ENCODE results near the gene STRN3.
"Not testable (repeated sequence)": the region's sequence is repeated elsewhere in the genome, so short reads cannot be mapped to it uniquely, and the experiment has no call there.

The STRN3 gene

GRCh38 chr14:30906752-30907658 is 119.2 kb downstream of the STRN3 start:
- peak; percentile 12 for DNase-seq

GRCh38 chr14:30903285-30904124 is 122.7 kb downstream of the STRN3 start:
- no peak for DNase-seq

DNA sequence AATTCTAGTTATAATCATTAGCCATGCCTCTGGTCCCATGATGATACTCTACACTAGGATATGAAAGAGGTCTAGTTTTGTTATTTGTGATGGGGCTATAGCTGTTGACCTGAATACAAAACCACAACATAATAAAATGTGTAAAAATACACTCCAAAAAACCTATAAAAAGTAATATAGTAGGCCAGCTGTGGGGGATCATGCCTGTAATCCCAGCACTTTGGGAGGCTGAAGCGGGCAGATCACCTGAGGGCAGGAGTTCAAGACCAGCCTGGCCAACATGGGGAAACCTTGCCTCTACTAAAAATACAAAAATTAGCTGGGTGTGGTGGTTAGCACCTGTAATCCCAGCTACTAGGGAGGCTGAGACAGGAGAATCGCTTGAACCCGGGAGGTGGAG is 129.1 kb downstream of the STRN3 start:
- not testable (repeated sequence) for DNase-seq

DNA sequence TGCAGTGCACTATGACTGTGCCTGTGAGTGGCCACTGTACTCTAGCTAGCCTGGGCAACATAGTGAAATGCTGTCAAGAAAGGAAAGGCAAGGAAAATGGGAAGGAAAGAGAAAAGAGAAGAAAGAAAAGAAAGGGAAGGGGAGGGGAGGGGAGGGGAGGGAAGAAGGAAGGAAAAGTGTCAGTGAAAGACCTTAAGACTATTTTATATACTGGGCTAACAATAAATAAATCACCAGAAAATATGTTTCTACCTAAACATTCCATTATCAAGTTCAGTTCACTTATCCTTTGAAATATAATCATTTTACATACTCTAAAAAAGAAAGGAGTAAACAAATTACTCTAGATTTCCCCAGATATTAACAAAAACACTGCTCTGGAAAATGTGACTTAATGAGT is 129.7 kb downstream of the STRN3 start:
- no peak for DNase-seq

GRCh38 chr14:30894923-30895515 is 131.2 kb downstream of the STRN3 start:
- DNase-seq, result no peak

DNA sequence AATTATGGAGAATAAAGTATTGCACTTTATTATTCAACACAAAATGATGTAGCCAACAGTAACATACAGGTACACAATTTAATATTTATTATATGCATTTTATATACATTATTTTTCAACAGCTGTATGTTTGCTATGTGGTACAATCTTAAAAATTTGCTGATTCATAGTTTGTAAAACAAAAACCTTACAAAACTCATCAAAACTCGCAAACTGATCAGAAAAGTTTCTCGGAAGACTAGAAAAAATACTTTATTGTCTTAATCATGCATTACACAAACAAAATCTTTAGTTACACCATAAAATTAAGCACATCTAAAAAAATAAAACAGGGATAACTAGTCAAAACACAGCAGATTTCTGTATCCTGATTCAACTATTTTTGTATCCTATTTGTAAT is 132.4 kb downstream of the STRN3 start:
- DNase-seq, result no peak

DNA sequence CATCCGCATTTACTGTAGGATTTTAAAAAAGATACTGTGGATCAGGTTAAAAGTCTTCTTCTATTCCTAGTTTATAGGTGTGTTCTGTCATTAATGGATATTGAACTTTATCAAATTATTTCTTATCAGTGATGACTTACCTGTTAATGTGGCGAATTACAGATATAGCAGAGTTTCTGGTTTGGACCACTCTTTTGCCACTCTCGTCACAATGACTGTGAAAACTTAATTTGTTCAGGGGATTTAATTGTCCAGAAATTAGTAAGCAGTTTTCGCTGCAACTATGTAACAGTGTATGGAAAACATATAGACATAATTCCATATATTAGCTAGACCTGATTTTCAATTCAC is 137.0 kb downstream of the STRN3 start:
- no peak for DNase-seq

GRCh38 chr14:30888480-30889243 is 137.5 kb downstream of the STRN3 start:
- DNase-seq, result no peak

DNA sequence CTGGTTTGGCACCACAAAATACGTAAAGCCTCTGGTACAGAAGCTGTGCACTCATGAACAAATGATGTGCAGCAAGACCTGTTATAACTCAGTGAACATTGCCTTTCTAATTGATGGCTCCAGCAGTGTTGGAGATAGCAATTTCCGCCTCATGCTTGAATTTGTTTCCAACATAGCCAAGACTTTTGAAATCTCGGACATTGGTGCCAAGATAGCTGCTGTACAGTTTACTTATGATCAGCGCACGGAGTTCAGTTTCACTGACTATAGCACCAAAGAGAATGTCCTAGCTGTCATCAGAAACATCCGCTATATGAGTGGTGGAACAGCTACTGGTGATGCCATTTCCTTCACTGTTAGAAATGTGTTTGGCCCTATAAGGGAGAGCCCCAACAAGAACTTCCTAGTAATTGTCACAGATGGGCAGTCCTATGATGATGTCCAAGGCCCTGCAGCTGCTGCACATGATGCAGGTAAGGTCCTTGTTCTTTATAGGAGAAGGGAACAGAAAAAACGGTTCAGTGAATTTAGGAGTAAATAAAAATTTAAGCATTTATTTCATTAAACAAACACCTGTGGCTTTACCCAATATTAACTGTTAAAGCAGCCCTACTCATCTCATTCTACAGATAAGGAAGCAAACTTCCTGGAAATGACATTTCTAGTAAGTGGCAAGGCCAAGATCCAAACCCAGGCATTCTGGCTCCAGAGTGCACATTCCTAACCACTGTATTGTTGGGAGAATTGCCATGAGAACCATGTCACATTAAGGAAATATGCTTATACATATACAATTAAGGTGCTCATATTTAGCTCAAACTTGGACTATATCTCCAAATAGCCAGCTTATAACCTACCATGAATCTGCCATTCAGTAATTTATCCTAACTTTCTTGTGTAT is 140.1 kb downstream of the STRN3 start:
- DNase-seq, result peak; percentile 35

- DNase-seq, result no peak
These were observed 141.3 kb downstream of the STRN3 start for GRCh38 chr14:30884901-30885300.

GRCh38 chr14:30883508-30884294 is 142.5 kb downstream of the STRN3 start:
- DNase-seq, result no peak

DNA sequence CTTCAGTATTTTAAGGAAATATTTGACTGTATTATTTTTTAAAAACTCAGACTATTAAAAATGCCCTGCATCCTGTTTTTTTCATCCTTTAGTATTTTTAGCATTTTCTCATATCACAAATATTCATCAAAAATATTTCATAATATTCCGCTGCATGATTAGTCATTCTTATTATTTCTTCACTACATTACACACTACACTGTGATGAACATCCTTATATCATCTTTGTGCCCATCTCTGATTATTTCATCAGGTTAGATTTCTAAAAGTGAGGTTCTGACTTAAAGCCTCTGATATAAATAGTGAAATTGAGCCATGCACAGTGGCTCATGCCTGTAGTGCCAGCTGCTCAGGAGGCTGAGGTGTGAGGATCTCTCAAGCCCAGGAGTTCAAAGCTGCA is 143.7 kb downstream of the STRN3 start:
- DNase-seq, result no peak

DNA sequence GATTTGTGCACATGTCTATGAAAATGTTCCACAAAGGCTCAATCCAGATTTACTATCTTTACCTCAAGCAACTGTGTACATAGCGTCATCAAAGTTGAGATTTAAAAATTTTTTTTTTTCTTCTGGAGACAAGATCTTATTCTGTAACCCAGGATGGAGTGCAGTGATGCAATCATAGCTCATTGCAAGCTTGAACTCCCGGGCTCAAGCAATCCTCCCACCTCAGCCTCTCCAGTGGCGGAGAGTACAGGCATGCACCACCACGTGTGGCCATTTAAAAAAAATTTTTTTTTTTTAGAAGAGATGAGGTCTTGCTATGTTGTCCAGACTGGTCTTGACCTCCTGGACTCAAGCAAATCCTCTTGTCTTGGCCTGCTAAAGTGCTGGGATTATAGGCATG is 149.5 kb downstream of the STRN3 start:
- no peak for DNase-seq

DNA sequence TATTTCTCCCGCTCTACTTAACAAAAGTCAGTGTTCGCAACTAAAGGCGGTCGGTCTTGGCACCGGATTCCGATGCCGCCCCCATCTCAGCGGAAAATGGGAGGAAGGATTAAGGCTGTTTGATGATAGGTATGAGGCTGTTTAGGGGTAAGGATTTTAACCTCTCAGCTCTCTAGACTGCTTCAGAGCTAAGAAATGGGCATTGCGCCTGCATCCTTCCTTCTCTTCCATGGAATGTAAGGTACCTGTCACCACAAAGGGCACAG is 150.5 kb downstream of the STRN3 start:
- no peak for DNase-seq

DNA sequence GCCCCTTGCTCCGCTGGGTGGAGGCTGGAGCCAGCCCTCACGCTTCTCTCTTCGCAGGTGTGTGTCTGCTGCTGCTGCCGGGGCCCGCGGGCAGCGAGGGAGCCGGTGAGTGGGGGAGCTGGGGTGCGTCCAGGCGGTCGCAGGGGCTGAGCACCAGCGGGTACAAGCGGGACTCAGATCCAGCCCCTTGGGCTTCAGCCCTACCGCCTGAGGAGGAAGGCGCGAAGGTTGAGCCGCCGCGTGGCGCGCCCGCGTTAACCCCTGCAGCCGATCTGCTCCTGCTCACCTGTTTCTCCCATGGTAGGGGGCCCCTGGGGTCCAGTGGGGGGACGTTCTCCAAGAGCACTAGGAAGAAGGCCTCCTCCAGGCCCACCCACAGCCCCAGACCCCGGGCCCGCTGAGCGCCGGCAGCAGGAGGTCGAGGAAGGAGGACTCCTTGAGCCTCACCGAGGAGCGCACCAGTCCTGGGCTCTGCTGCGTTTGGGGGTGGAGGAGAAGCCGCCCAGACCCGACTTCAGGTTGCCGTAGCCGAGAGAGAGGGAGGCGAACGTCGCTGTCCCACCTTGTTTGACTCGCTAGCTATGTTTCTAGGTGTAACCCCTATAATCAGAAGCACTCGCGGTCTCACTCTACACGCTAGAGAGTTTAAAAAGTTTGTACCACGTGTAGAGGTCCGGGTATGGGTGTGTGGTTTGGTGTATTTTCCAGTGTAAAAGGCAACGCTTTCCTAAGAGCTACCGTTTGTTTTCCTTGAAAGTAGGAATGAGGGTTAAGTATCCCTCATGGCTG is 151.0 kb downstream of the STRN3 start:
- no peak for DNase-seq

DNA sequence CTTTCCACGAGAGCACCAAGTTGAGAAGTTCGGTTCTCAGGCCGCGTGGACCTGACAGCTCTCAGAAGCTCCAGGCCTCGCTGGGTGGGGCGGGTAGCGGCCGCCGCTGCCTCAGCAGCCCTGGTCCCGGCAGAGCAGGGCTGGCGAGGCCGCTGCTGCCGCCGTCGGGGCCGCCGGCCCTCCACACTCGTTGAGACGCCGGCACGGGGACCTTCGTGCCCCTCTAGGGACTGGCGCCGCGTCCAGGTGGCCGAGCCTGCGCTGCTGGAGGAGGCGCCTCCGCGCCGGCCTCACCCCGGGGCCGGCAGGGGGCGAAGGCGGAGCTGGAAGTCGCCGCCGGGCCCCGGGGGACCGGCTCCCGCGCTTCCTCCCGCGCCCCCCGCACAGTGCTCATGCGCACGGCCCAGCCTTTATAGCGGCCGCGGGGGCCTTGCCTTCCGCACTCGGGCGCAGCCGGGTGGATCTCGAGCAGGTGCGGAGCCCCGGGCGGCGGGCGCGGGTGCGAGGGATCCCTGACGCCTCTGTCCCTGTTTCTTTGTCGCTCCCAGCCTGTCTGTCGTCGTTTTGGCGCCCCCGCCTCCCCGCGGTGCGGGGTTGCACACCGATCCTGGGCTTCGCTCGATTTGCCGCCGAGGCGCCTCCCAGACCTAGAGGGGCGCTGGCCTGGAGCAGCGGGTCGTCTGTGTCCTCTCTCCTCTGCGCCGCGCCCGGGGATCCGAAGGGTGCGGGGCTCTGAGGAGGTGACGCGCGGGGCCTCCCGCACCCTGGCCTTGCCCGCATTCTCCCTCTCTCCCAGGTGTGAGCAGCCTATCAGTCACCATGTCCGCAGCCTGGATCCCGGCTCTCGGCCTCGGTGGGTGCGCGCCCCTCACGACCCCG is 151.8 kb downstream of the STRN3 start, which contains the start of gene COCH:
Gene COCH, plus strand, starts transcription at position 440 of the 879 bp plus-strand sequence. Its CDS starts 380 bp downstream, at position 820.
- no peak for DNase-seq

- no peak for DNase-seq
These were observed 152.7 kb downstream of the STRN3 start for GRCh38 chr14:30873308-30874119.

- DNase-seq, result no peak
These were observed 153.6 kb downstream of the STRN3 start for GRCh38 chr14:30872602-30873001.
